Heart right ventricle (tissue), 16 donors: ENCODE data around the gene OR51B2. TPM values are rescaled to one million over a fixed set of nuclear protein-coding genes. Genes with fewer than 3 reads are reported as not detected.

Experiments
- ATAC-seq, 8 donors: fragments of 200-7000 bp; cut with Tn5 transposase; one replicate each; pipeline ENCODE4 v1.9.1; 2020; ENCODE audit warnings: mild to moderate bottlenecking in 8 of 8, moderate library complexity in 8 of 8, moderate number of reproducible peaks in 1 of 8
- DNase-seq, 2 donors: peaks; one replicate each; pipeline ENCODE4 v3.0.0-alpha.2; 2020
- H3K27ac ChIP-seq, 10 donors: fragments of 200-600 bp; sonication (generic) in 2 of 10; one replicate each; pipeline versions ENCODE4 v1.5.0 to v1.8.0; 2020 to 2022; ENCODE audit warnings: mild to moderate bottlenecking in 3 of 10
- H3K27me3 ChIP-seq, 7 donors: fragments of 200-600 bp; one replicate each; pipeline ENCODE4 v1.8.0; 2021 to 2022; ENCODE audit warnings: mild to moderate bottlenecking in 2 of 7
- H3K36me3 ChIP-seq, 9 donors: fragments of 200-600 bp; sonication (generic) in 1 of 9; one replicate each; pipeline versions ENCODE4 v1.5.0 to v1.8.0; 2020 to 2022; ENCODE audit warnings: mild to moderate bottlenecking in 2 of 9
- H3K4me1 ChIP-seq, 9 donors: fragments of 200-600 bp; sonication (generic) in 1 of 9; one replicate each; pipeline versions ENCODE4 v1.5.0 to v1.8.0; 2020 to 2022; ENCODE audit warnings: mild to moderate bottlenecking in 4 of 9
- H3K4me3 ChIP-seq, 10 donors: fragments of 200-600 bp; sonication (generic) in 2 of 10; one replicate each; pipeline versions ENCODE4 v1.5.0 to v1.8.0; 2020 to 2022; ENCODE audit warnings: mild to moderate bottlenecking in 7 of 10, moderate library complexity in 2 of 10
- H3K9me3 ChIP-seq, 11 donors: fragments of 200-600 bp in 10 of 11; sonication (generic) in 2 of 11; one replicate each; pipeline versions ENCODE4 v1.5.0 to v1.8.0; 2013 to 2022; ENCODE audit warnings: mild to moderate bottlenecking in 2 of 11, control low read depth in 1 of 11, moderate library complexity in 1 of 11
- WGBS, 2 donors: extraction: QIAGEN DNeasy Blood & Tissue Kit; methylation state at CpG; one replicate each; pipeline ENCODE4 v1.1.7; 2013; ENCODE audit warnings: inconsistent platforms in 1 of 2; 5-methylcytosine and 5-hydroxymethylcytosine counted together
- intact Hi-C, 10 donors: fragments of 100-400 bp; cut with DNase I; formaldehyde crosslinking; loops; one replicate each; pipeline versions ENCODE4 v1.11.1 to v1.14.2; 2022
- polyA plus RNA-seq, 2 donors: library from polyadenylated mRNA; stranded (reverse); fragments of 200-250 nt; gene quantifications; one replicate each; pipeline ENCODE4 v1.2.3, GENCODE V29; 2013
- total RNA-seq, 10 donors: library from RNA; stranded (reverse); fragmentation: NEBNext Ultra II Directional in 3 of 10; extraction: Animal tissue kit (Norgen Biotek cat#: 25700) in 3 of 10; gene quantifications; one replicate each; pipeline versions ENCODE4 v1.2.1 to v1.2.4, GENCODE V29; 2021 to 2023
- TF ChIP-seq, protein P1 (sequence below), 9 donors: fragments of 200-600 bp; sonication (generic) in 2 of 9; IDR thresholded peaks; one replicate each; pipeline versions ENCODE4 v1.5.0 to v1.8.0; 2021 to 2022; ENCODE audit warnings: antibody characterized with exemption in 9 of 9, mild to moderate bottlenecking in 5 of 9, moderate library complexity in 1 of 9
- donor health status: Arrhythmogenic right ventricular cardiomyopathy.
- donor health status: ischemic (EF 13 %, LVEDD 7.1; RV severe dilation, severe dysfunction).
- donor health status: healthy with polysubstance abuse.
- donor health status: DM: no; HTN: yes; CAD: no.
- donor health status: DM: no; HTN: no; CAD: no.
- donor health status: ischemic (EF 25% LVEDD 6.9; RV normal size, moderate dysfunction).
- donor health status: ischemic (EF 25% LVEDD 5.7; RV mildly dilated, moderate dysfunction).
- donor health status: healthy.
- donor health status: DM: yes; HTN: yes; CAD: no.
- donor health status: Ischemic cardiomyopathy.
- donor health status: ischemic (EF 35%, LVEDD 5.7; RV mildly dilated, moderate dysfunction).
- donor health status: nonischemic (EF 11% LVEDD 7.7; RV severe dilation, severe dysfunction).
- donor health status: DM: yes; HTN: yes; CAD: no.
- donor health status: PGD.
- donor health status: ischemic (EF 29% LVEDD 5.4; RV normal size, mild dysfunction).
- donor health status: nonischemic (EF 23%, LVEDD 6.1; RV moderate dilation, normal function).

Gene OR51B2
- total and polyA plus RNA-seq, 12 donors = not detected

DNA sequence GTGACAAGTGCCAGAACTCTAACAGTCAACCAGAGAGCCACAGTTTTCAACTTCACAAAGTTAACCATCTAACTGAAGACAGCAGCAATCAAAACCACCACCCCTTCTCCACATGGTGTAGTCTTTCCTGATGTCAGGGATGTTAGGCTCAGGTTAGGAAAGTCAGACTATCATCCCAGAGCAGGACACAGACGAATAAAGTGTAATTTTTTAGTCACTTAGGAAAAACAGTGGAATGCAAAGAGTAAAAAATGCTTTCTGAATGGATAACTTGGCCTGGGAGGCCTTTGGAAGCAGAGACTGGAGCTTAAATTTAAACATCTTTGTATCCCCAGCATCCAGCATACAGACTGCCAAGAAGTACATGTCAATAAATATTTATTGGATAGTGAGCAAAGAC lies 37.7 kb downstream of the OR51B2 start:
- H3K4me1 ChIP-seq = no peaks in the 10 kb centered on the region
- intact Hi-C loops = loop anchor here in 1 of 10 donors (10.0 kb wide), 1 partner anchor 82 kb away; the partner anchor contains the start of gene OR51V1
- no peak for DNase-seq
- H3K27me3 ChIP-seq = no peaks in the 10 kb centered on the region
- H3K9me3 ChIP-seq = no peaks in the 10 kb centered on the region
- ATAC-seq = no peak
- H3K4me3 ChIP-seq = no peak overlapping the region
- WGBS, 2 donors = 14 to 37% methylated on average over 1 of the region's 1 CpG
- no peaks in the 10 kb centered on the region for H3K36me3 ChIP-seq
- H3K27ac ChIP-seq = no peak overlapping the region
- TF ChIP-seq, protein P1, sequence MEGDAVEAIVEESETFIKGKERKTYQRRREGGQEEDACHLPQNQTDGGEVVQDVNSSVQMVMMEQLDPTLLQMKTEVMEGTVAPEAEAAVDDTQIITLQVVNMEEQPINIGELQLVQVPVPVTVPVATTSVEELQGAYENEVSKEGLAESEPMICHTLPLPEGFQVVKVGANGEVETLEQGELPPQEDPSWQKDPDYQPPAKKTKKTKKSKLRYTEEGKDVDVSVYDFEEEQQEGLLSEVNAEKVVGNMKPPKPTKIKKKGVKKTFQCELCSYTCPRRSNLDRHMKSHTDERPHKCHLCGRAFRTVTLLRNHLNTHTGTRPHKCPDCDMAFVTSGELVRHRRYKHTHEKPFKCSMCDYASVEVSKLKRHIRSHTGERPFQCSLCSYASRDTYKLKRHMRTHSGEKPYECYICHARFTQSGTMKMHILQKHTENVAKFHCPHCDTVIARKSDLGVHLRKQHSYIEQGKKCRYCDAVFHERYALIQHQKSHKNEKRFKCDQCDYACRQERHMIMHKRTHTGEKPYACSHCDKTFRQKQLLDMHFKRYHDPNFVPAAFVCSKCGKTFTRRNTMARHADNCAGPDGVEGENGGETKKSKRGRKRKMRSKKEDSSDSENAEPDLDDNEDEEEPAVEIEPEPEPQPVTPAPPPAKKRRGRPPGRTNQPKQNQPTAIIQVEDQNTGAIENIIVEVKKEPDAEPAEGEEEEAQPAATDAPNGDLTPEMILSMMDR (IDR thresholded peaks at IDR 0.05) = no peak

DNA sequence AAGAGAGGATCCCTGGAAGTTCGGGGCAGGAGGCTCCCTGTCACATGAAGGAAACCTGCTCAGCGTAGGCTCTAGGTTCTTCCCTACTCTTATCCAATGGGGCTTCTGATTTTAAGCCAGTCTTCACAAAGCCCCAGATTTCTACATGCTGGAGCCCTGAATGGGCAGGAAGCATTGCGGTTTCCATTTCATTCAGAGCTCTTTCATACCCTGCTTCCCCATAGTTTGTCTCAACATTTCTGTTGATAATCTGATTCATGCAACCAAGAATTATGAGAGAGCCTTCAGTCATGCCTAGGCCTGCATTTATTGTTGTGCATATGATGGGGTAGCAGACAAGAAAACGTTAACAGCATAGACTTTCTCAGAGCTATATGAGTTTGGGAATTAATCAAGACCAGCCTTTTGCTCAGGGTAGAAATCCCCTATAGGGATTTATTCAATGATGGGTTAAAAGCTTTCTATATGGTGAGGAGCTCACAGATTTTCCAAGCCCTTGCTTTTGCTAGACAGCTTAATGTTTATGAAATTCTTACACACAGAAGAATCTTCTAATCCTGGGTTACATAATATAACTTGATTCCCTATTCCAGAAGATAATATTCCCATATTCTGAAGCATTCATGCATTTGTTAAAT lies 38.3 kb downstream of the OR51B2 start:
- TF ChIP-seq, protein P1 (IDR thresholded peaks at IDR 0.05) = no peak
- whole genome bisulfite sequencing, 2 donors = 75 to 79% methylated on average over 4 of the region's 4 CpGs
- no peak for ATAC-seq

DNA sequence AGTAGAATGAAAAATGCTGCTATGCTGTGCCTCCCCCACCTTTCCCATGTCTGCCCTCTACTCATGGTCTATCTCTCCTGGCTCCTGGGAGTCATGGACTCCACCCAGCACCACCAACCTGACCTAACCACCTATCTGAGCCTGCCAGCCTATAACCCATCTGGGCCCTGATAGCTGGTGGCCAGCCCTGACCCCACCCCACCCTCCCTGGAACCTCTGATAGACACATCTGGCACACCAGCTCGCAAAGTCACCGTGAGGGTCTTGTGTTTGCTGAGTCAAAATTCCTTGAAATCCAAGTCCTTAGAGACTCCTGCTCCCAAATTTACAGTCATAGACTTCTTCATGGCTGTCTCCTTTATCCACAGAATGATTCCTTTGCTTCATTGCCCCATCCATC lies 39.5 kb downstream of the OR51B2 start:
- TF ChIP-seq, protein P1 (IDR thresholded peaks at IDR 0.05) = no peak
- Histone ChIP-seq H3K36me3 (no peaks in the 10 kb centered on the region), H3K4me3 (no peak overlapping the region), H3K4me1 (no peaks in the 10 kb centered on the region), H3K27ac (no peak overlapping the region), H3K27me3 (no peaks in the 10 kb centered on the region), H3K9me3 (no peaks in the 10 kb centered on the region)
- no peak for ATAC-seq
- WGBS, 2 donors = 83 to 84% methylated on average over 2 of the region's 2 CpGs
- no peak for DNase-seq
- intact Hi-C loops = loop anchor here in 1 of 10 donors (10.0 kb wide), 1 partner anchor 80 kb away; the partner anchor contains the start of gene OR51V1

More for the DNA sequence above, 38.3 kb downstream of the OR51B2 start:
- no peak overlapping the region for H3K27ac ChIP-seq
- no peaks in the 10 kb centered on the region for H3K4me1 ChIP-seq
- intact Hi-C loops = loop anchor here in 1 of 10 donors (10.0 kb wide), 1 partner anchor 81 kb away; the partner anchor contains the start of gene OR51V1
- H3K36me3 ChIP-seq = no peaks in the 10 kb centered on the region
- H3K4me3 ChIP-seq = no peak overlapping the region
- no peaks in the 10 kb centered on the region for H3K27me3 ChIP-seq
- DNase-seq = no peak
- no peaks in the 10 kb centered on the region for H3K9me3 ChIP-seq

DNA sequence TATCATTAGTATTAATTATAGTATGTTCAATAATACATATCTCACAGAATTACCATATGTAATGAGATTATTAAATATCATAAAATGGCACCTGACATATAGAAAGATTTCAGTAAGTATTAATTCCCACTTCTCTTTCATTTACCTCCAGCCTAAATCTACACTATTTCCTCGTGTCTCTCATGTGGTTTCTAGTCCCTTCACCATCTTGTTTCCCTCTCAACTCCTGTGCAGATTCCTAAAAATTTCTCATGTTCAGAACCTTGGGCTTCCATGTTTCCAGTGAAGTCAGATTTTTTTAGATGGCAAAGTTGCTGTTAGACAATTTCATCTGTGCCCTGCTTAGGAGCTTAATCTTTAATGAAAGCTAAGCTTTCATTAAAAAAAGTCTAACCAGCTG lies 40.2 kb downstream of the OR51B2 start:
- intact Hi-C loops = loop anchor here in 1 of 10 donors (10.0 kb wide), 1 partner anchor 79 kb away; the partner anchor contains the start of gene OR51V1
- Histone ChIP-seq H3K27me3 (no peaks in the 10 kb centered on the region), H3K27ac (no peak overlapping the region), H3K4me3 (no peak overlapping the region), H3K36me3 (no peaks in the 10 kb centered on the region), H3K9me3 (no peaks in the 10 kb centered on the region), H3K4me1 (no peaks in the 10 kb centered on the region)
- 63 to 71% methylated on average over 1 of the region's 1 CpG for WGBS, 2 donors
- TF ChIP-seq, protein P1 (IDR thresholded peaks at IDR 0.05) = no peak
- ATAC-seq (no peak), DNase-seq (no peak)
